ENCODE measurements around the gene ANO6.

The ANO6 gene

DNA sequence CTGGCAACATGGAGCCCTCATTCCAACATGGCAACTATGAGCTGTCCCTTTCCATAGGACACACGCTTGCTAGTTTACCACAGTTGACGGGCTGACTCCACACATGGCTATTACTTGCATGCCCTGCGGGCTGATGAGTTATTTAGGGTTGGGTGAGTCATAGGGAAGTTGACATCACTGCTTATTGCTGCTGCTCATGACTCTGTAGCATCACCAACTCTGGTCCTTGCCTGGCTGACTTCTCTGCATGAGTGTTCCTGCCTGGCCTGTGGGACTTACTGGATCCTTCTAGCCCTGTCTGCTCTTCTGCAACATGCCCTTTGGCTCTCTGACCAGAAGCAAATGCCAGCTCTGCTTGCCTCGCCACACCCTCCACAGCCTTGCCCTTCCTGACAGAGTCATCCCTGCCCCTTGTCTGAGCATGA, 199.5 kb downstream of the ANO6 start:
- peak in 1 of 2 experiments; percentile 20 for DNase-seq

DNA sequence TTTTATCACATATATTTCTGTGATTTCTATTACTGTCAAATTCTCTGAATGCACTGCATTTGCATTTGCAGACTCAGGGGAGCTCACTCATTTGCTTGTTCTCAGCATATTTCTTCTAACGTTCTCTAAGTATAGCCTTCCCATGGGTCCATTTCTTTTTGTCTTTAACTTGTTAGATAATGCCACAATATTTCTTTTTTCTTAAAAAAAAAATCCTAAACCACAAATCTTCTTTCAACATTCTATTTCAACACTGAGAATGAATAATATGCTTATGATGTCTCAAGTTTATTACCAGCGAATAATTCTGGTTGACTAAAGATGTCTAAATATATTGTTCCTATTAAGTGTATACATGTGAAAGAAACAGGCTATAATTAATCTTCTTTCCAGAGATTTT, 200.2 kb downstream of the ANO6 start:
- DNase-seq: no peak

DNA sequence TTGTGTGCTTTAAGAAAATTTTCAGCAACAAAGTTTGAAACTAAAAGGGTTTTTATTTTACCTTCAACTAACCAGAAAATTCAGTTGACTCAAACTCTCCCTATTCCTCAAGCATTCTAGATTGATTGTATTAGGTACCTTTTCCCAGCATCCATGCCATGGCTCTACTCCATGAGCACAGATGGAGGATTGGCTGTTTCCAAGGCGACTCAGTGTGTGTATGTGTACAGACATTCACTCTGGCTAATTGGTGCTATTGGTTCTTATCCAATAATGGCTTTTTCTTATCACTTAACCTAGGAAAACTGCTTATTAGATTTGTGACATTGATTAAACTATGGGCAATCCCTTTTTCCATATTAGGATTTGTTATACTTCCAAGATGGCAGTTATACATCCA, 202.6 kb downstream of the ANO6 start:
- no peak for DNase-seq

DNA sequence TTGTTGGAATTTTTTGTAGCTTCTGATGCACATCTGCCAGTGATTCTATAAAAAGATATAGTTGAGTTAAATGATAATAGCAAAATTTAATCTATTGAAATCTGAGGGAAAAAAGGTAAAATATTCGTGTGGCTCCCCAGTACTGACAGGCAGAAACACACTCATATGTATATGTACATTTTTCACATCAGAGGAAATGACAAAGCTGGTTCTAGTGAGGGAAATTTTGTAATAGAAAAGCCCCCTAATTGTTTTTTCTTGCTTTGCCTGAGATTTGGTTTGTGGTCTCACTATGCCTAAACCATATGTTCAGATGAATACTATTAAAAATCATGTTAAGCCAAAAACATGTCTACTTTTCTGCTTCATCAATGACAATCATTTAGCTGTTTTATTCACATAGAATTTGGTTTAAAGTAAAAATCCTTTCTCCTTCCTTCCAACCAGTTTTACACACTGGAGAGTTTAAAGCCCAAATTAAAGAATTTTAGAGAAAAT, 203.5 kb downstream of the ANO6 start:
- DNase-seq: no peak

DNA sequence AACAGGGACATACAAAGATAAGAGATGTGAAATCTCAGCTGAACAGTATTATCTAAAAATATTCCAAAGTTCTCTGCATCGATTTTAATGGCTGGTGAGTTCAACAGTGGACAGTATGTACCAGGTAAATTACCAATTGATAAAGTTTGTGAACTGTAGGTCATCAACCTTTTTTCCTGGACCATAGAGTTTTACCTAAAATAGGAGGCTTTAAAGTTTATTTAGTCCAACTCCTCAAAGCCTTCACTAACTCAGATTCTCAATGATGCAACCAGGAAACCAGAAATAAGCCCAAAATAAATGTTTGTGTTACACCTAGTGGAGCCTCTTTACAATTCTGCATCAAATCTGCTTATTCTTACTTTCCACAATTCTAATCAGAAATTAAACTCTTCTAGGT, 205.8 kb downstream of the ANO6 start:
- DNase-seq: no peak

DNA sequence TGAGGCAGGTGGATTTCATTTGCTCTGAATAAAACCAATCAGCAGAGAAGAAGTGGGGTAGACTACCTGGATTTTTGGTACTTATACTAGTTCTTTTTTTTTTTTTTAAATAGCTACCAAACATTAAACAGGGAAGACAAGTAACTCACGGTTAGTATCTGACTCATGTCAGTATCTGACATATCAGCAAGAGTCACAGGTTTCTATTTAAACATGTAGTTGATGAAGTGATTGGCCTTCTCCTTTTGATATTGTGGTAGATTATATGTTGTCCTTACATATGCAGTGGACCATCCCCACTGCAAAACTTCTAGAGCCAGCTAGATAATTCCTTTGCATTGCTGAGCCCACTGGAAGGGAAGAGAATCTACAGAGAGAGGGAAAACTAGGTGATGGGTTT, 208.0 kb downstream of the ANO6 start:
- DNase-seq: no peak

DNA sequence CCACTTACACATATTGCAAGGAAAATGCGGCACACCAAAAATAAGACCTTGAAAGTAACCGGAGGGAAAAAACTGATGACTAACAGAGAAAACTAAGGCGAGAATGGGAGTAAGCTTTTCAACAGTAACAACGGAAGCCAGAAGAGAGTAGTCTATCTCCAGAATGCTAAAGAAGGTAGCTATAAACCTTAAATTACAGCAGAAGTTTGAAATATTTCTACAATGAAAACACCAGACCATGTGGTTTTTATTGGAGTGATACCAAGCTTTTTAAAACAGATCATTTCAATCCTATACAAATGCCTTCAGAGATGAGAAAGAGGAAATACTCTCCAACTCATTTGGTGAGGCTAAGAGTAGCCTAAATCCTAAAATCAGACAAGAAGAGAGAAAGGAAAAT, 209.5 kb downstream of the ANO6 start:
- DNase-seq: no peak

DNA sequence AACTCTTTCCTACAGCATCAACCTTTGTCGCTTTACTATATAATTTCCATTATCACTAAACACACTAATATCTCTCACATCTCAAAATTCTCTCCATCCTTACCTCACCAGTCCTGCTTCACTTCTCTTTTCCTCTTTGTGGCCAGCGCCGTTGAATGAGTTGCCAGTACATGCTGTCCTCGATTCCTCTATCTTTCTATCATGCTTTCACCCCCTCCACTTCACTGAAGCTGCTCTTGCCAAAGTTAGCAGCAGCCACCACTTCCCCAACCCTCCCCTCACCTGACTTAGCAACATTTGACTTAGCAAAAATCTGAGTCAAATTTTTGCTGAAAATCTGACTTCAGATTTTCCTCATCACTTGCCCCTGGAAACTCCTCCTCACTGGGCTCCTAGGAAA, 210.4 kb downstream of the ANO6 start:
- DNase-seq: no peak

DNA sequence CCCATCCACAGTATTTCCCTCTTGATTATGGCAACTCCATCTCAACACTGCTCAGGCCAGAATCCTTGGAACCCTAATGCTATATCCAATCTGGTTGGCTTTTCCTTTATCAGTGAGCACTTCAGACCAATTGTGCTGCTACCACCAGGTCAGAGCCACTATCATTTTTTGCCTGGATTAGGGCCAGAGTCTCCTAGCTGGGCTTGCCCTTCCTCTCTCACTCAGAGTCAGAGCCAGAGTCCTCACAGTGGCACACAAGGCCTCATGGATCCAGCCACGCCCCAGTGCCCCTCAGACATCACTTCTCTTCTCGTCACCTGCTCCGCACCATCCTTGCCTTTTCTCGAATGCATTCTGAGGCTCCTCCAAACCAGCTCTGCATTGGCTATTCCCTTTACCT, 211.1 kb downstream of the ANO6 start:
- DNase-seq: no peak

DNA sequence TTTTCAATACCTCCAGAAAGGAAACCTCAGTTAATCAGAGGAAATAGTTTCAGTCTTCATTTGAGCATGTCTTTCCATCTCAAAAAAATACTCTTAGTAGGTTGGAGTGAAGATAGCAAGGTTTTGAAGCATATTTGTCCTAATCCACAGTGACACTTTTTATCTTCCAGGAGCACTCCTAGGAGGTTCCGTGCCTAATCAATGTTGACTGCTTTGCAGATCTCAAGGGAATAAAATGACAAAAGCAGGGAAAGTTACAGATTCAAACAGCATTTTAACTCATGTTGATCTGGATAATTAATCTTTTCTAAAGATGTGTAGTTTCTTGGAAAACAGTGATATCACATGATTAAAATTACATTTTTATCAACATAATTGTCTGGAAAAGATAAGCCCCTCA, 213.9 kb downstream of the ANO6 start:
- DNase-seq: no peak

DNA sequence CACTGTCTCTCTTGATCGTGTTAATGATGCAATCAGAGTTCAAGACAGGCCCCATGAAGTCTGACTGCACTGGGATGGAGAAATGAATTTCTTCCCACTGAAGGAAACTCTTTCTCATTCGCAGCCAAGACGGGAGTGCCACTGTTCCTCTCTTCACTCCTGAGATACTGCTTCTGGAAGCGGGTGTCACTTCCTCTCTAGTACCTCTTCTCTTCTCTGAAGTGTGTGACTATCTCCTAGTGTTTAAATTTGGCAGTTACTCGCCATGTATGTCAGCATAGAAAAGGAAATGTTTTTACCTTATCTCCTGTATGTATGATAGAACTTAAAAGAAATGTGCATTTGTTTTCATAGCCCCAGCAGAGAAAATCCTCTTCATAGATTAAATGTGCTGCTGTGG, 215.2 kb downstream of the ANO6 start:
- no peak for DNase-seq

DNA sequence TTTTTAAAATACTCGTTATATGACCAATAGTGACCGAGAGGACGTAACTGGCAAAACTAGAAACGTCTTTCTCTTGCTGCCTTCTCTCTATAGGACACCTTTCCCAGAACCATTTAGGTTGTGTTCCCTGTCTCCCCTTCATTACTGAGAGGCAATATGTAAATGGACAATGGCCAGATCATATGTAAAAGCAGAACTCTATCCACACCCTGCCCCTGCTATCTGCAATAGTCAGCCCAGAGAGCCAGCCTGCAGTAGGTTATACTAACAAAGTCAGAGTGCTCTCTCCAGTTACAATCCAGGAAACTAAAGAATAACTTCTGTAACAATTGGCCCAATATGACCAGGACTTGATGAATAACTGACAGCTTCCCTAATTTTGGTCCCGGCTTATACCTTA, 216.8 kb downstream of the ANO6 start:
- DNase-seq: no peak

DNA sequence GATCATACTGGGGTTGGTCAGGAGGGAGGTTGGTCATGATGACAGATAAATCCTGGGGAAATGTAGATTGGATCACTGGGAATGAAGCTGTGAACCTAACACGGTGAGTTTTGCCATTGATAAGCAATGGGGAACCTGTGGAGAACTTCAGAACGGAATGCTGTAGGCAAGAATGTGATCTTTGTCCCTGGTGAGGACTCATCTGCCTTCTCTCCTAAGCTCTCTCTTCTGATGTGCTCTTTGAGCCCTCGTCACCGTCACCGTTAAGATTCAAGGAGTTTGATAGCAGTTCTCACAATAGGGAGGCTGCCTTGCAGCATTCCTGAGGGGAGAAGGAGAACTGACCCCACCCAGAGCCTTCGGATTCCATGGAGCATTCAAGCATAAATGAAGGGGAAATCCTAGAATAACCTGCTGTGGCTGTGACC, 217.6 kb downstream of the ANO6 start:
- no peak for DNase-seq

DNA sequence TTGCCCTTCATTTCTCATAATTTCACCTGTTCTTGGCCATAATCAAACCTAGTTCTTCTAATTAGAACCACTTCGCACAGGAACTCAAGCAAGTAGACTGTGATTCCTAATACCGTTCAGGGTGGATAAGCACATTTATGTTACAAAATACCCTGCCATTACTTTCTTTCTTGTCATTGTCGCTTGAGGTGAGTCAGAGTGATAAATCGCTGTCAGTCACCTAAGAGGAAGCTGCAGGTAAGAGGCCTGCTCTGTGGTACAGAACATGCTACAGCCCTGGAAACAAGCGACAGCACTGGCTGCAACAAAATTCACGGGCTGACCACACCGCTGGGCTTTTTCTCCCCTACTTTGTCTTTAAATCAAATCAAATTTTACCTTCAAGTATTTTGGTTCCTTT, 218.2 kb downstream of the ANO6 start:
- no peak for DNase-seq

DNA sequence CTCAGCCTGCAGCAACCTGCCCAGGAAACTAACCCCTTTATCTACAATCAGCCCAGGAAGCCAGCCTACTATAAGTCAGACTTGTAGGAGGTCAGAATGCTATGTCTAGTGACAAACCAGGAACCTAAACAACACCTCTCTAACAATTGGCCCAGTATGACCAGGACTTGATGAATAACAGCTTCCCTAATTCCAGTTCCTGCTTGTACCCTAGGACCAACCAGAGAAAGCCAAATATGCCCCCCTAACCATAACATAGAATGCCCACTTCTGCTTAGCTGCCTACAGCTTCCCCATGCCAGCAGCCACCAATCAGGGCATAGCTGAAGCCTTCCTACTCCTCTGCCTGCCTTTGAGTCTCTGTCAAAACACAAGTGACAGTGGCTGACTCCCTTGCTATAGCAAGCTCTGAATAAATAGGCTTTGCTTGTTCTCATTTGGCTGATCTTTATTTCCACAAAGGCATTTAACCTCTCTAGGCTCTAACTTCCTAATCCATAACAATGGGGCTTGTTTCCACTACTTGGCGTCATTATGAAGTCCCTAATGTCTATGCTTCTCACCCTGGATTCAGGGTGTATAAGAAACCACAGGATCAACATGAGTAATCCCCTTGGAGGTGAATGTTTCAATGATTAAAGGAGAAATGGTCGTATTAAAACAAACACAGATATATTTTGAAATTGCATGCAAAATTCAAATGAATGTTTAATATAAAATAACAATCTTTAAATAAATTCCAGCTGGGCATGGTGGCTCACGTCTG, 220.2 kb downstream of the ANO6 start:
- no peak for DNase-seq

DNA sequence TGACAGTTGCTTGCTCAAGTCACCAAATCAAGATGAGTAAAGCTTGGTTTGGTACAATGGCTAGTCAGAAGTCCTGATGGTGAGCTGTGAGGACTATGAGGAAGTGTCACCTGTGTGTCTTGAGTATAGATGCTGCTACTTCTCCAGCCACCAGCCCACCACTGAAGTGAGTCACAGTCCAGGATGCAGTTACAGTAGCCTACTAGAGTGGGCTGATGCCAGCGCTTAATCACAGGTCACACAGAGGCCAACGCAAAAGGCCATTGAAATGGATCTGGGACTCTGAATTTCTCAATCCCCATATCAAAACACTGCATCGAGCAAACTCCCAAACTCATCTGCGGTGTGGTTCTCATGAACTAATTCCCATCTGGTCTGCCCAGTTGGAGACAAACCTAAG, 223.1 kb downstream of the ANO6 start:
- DNase-seq: no peak

DNA sequence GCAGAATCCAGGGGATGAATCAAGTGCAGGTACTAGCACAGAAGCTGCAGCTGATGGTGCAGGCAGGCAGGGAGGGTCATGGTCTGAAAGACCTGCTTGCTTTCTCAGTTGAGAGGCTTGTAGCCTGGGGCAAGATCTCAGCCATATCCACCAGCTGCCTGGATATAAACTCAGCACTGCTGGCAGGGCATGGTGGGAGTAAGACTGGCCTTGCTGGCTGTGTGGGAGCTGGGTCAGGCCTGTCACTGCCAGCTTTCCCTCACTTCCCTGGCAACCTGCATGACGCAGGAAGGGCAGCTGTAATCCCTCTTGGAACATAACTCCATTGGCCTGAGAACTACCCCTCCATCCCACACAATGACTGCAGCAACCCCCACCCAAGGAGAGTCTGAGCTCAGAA, 230.1 kb downstream of the ANO6 start:
- no peak for DNase-seq

DNA sequence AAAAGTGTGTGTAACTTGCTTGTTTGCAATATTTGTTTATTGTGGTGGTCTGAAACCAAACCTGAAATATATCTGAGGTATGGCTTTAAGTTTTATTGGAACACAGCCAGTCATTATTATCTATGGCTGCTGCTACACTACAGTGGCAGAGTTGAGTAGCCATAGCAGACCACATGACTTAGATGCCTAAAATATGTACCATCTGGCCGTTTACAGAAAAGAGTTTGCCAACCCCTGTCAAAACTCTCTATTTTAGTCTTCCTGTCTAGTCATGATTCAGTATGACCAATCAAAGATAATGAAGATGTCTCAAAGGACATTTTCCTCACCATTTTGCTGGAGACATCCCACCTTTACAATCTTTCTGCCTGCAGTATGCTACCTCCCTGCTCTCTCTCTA, 242.3 kb downstream of the ANO6 start:
- DNase-seq: no peak

DNA sequence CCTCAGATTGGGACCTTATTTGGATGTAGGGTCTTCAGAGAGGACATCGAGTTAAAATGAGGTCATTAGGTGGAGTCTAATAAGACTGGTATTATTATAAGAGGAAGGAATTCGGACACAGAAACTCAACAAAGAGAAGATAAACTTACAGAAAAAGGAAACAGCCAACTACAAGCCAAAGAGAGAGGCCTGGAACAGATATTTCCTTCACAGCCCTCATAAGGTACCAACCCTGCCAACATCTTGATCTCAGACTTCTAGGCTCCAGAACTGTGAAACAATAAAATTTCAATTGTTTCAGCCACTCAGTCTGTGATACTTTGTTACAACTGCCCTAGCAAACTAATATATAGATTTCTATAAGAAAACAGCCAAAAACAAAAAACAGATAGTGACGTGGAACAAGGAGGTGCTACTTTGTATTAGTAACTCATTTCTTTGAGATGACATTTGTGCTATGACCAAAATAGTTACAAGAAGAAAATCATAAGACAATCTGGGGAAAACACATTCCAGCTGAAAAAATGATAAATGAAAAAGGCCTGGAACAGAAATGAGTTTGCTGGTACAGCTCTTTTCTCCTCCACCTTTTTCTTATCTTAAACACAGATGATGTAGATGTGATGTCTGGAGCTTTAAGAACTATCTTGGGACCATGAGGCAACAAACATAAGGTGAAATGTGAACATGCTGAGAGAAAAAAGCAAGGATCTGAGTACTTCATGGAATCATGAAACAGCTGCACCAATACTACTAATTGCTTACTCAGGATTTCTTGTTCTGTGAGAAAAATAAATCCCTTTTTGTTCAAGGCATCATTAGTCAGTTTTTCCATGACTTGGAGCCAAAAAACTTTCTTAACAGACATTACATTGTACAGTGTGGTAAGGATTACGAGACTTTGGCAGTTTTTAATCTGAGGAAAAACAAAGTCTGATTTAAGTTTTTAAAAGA, 243.2 kb downstream of the ANO6 start:
- no peak for DNase-seq

DNA sequence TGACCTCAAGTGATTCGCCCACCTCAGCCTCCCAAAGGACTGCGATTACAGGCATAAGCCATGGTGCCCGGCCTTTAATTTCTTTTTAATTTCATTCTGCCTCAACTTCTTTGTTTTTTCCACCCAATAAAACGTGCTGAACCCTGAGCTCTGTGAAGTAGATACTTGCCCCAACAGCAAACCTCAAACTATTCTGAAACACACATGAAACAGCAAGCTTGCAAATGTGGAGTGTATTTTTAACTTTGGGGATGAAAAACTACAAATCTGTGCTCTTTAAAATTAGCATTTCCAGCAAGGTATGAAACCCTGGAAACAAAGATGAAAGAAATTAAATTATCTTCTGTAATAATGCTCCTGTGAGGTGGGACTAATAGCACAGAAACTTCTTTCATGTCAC, 246.6 kb downstream of the ANO6 start:
- DNase-seq: no peak

DNA sequence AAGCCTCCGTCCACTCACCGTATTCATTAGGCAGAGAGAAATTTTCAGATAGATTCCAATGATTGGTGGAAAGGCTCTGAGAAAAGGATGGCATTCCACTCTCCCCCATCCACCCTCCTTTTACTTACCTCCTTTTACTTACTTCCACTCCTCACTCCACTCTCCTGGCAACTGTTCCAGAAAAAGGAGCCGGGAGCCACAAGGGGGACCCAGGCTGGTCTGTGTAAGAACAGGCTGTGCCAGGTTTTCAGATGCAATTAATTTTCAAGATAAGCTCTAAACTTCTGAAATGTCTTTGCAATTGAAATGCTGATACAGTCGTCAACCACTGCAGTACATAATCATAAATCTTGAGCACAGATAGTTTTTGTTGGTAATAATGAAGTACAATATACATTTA, 248.8 kb downstream of the ANO6 start:
- DNase-seq: no peak

DNA sequence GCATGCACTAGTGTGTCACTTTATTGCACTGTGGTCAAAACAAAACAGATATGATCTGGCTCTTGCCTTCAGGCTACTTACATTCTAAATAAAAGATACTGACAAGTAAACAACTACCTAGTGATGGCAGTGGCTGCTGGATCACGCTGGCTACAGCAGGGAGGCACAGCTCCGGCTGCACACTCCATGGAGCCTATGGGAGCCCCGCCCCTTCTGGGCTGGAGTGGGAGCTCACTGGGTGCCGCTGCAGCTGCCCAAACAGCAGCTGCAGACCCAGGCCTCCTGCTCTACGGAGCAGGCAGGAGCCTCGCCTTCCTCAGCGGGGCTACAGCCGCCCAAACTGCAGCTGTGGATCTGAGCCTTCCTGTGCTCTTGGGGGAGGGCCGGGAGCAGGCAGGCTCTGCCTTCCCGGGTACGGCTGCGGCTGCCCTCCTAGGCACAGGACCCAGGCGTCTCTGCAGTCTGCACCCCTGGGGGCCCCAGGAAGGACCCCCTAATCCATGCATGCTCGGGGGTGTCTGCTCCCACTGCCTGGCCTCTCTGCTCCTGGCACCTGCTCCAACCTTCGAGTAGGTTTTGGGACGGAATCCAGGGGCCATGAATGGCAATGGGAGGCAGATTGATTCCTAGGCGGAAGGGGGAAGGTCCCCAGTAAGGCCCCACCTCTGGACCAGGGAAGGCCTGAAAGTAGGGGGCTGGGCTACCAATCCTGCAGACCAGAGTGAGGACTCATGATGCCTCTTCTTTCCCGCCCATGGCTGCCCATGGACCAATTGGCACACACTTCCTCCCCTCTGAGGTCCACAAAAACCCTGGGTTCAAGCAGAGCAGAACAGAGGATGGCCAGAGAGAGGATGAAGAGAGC, 253.1 kb downstream of the ANO6 start:
- no peak for DNase-seq

DNA sequence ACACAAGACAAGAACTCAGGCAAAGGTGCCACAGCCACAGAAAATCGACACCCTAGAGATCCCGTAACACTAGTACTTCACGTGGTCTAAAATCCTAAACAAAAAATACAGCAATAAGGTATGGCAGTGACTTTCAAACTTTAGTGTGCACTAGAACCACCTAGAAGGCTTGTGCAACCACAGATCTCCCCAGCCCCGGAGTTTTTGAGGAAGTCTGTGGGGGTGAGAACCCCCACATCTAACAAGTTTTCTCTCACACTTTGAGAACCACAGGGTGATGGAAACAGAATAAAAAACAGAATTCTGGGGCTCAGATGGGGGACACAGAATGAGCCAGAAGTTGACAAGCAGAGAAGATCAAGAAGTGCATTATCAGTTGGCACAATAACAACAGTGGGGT, 254.0 kb downstream of the ANO6 start:
- DNase-seq: no peak

All from stimulated activated CD4-positive, alpha-beta T cell treated with anti-CD3 and anti-CD28 coated beads, Interleukin-4, amount 100 ng/mL, for 4 hours (primary cell).